Jurkat, Clone E6-1 (cell line): ENCODE data around the gene TRIM56.
"Not testable (repeated sequence)": the region's sequence is repeated elsewhere in the genome, so short reads cannot be mapped to it uniquely, and the experiment has no call there.

Source experiments
- DNase-seq: peaks from one replicate; pipeline ENCODE4 v3.0.0-alpha.2; 2011; ENCODE audit warnings: low read depth, low spot score
- H3K4me3 ChIP-seq: 2 replicates; pipeline ENCODE4 v1.5.1; 2011; ENCODE audit warnings: mild to moderate bottlenecking, low read length, control low read depth, moderate library complexity

TRIM56 gene

DNA sequence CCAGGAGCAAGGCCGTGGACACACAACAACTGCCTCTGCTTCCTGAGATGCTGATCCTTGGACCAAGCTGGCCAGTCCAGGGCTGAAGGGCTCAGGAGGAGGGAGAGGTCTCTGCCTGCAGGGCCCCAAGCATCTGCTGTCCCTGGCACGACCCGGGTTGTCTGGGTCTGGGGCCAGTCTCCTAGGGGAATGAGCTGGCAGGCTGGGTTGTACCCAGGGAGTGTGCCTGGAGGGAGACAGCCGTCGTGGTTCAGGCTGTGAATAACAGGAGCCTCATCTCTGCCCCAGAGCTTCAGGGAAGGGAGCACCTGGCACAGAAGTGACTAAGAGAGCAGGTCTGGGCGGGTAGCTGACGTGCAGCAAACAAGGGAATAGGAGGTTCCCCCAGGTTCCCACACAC lies 23.7 kb downstream of the TRIM56 start:
- H3K4me3 ChIP-seq: no peak overlapping the region
- no peak for DNase-seq

- H3K4me3 ChIP-seq: no peak overlapping the region
- DNase-seq: no peak
Observed at GRCh38 chr7:101109368-101109767, 24.1 kb downstream of the TRIM56 start.

DNA sequence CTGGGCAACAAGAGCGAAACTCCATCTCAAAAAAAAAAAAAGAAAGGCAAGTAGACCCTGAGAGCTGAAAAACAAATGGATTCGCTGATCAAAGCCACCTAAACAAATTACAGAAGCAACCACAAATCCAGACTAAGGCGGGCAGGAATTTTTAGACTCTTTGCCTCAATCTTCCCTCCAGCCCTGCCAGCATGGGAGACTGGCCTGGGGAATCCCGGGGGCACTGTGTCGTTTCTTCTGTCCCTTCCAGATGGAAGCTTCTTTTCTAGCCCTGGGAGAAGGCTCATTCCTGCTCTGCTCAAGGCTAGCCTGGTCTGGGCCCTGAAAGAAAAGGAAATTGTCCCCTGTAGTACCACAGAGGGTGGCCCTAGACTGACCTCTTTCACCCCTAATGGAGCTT lies 26.0 kb downstream of the TRIM56 start:
- H3K4me3 ChIP-seq: no peak overlapping the region
- DNase-seq: no peak

DNA sequence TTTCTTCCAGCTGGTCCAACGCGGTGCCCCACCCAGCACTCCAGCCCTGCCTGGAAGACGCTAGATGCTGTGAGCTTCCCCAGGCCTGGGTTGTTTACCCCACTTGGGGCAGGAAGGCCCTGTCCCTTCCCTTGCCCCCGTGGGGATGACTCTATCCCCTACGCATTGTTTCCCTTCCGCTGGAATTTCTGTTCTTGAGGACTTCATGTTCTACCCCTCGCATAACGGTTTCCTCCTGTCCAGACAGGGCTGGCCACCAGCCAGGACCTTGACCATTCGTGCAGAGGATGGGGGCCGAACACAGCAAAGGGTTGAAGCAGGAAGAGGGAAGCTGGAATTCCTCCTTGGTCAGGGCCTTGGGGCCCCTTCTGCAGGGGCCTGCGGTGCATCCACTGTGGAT lies 27.0 kb downstream of the TRIM56 start:
- no peak for DNase-seq
- H3K4me3 ChIP-seq: no peak overlapping the region

DNA sequence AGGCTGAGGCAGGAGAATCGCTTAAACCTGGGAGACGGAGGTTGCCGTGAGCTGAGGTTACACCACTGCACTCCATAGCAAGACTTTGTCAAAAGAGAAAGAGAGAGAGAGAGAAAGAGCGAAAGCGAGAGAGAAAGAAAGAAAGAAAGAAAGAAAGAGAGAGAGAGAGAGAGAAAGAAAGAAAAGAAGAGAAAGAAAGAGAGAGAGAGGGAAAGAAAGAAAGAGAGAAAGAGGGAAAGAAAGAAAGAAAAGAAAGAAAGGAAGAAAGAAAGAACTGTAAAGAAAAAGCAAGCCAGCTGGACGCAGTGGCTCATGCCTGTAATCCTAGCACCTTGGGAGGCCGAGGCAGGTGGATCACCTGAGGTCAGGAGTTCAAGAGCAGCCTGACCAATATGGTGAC lies 27.9 kb downstream of the TRIM56 start:
- DNase-seq: not testable (repeated sequence)

GRCh38 chr7:101113836-101114235 lies 28.6 kb downstream of the TRIM56 start:
- H3K4me3 ChIP-seq: no peak overlapping the region
- no peak for DNase-seq

More for the DNA sequence above, 27.9 kb downstream of the TRIM56 start:
- not testable (repeated sequence) for H3K4me3 ChIP-seq

DNA sequence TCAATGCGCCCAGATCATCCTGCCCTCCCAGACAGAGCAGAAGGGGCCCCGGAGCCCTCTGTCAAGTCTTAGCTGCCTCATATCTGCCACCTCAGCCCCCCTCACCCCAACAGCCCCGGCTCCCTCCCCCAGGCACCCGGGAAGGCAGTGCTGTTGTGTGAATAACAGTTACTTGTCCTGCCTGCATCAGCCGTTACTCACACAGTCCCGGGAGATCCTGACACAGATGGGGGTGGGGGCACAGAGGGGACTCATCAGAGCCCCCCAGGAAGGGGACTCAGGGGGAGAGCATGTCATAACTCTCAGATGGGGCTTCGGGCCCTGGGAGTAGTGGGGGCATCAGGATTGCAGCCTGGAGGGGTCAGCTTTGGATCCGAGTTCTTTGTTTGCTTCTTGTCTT lies 29.2 kb downstream of the TRIM56 start:
- no peak overlapping the region for H3K4me3 ChIP-seq
- DNase-seq: no peak

- no peak overlapping the region for H3K4me3 ChIP-seq
- no peak for DNase-seq
Observed at GRCh38 chr7:101115215-101115614, 29.9 kb downstream of the TRIM56 start.

DNA sequence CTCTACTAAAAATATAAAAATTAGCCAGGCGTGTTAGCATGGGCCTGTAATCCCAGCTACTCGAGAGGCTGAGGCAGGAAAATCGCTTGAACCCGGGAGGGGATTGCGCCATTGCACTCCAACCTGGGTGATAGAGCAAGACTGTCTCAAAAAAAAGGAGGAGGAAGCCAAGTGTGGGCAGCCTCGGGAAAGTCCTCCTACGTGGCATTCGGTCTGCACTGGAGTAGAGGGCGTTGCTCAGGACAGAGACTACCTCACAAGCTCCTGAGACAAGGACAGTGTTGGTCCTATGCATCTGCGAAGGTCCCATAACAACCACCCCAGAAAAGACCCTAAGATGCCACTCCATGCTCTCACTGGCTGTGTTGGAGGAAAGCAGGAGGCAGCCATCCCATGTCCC lies 31.6 kb downstream of the TRIM56 start:
- no peak for DNase-seq
- no peak overlapping the region for H3K4me3 ChIP-seq

- no peak for DNase-seq
- H3K4me3 ChIP-seq: no peak overlapping the region
Observed at GRCh38 chr7:101118856-101119255, 33.6 kb downstream of the TRIM56 start.

- DNase-seq: no peak
- no peak overlapping the region for H3K4me3 ChIP-seq
Observed at GRCh38 chr7:101119876-101120275, 34.6 kb downstream of the TRIM56 start.

GRCh38 chr7:101120315-101120714 lies 35.0 kb downstream of the TRIM56 start:
- no peak for DNase-seq
- H3K4me3 ChIP-seq: no peak overlapping the region

- H3K4me3 ChIP-seq, DNase-seq: not testable (repeated sequence)
Observed at GRCh38 chr7:101121631-101121990, 36.3 kb downstream of the TRIM56 start.

- H3K4me3 ChIP-seq: no peak overlapping the region
- no peak for DNase-seq
Observed at GRCh38 chr7:101121991-101122932, 37.0 kb downstream of the TRIM56 start.

- DNase-seq: no peak
- H3K4me3 ChIP-seq: no peak overlapping the region
Observed at GRCh38 chr7:101122933-101123702, 37.8 kb downstream of the TRIM56 start.

GRCh38 chr7:101123703-101124068 lies 38.4 kb downstream of the TRIM56 start:
- no peak overlapping the region for H3K4me3 ChIP-seq
- no peak for DNase-seq

DNA sequence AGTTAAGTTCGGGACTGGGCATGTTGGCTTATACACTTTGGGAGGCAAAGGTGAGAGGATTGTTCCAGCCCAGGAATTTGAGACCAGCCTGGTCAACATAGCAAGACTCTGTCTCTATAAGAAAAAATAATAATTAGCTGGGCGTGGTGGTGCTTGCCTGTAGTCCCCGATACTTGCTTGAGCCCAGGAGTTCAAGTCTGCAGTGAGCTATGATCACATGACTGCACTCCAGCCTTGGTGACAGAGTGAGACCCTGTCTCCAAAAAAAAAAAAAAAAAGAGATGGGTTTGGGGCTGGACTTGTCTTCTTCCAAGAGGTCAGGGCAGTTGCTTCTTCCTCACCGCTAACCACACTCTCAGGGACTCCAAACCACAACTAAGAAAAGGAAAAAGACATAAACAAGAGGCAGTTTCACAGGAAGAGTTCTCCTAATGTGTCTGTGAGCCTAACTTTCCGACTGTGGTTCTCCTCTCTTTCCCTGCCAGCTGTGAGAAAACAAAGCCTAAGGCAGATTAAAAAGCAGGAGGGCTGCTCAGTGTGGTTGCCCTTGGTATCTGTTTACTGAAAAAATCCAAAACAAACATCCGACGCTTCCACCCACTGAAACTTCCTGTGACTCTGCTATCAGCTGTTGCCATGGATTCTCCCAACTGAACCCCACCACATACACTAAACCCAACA lies 39.2 kb downstream of the TRIM56 start:
- DNase-seq: peak; percentile 55
- no peak overlapping the region for H3K4me3 ChIP-seq

- no peak overlapping the region for H3K4me3 ChIP-seq
- DNase-seq: no peak
Observed at GRCh38 chr7:101125989-101126650, 40.8 kb downstream of the TRIM56 start.
